Bronchial epithelial cell (primary cell): ENCODE measurements around the gene ADSS2. TPM values are rescaled to one million over a fixed set of nuclear protein-coding genes. Genes with fewer than 3 reads are reported as not detected.

Experiments
- DNase-seq: peaks from one replicate; pipeline ENCODE4 v3.0.0-alpha.2; 2010; ENCODE audit warnings: low read depth
- FAIRE-seq: peaks from 2 replicates; lab custom pipeline; 2011; peaks lifted over from hg19 to GRCh38; lab: Jason Lieb, UNC
- H3K27me3 ChIP-seq: 2 replicates; pipeline ENCODE4 v1.5.1; 2011; ENCODE audit warnings: low read length; ENCODE audit not compliant: control insufficient read depth, insufficient read depth
- H3K36me3 ChIP-seq: 2 replicates; pipeline ENCODE4 v1.5.1; 2011; ENCODE audit warnings: low read length; ENCODE audit not compliant: control insufficient read depth, insufficient read depth
- H3K4me3 ChIP-seq: 2 replicates; pipeline ENCODE4 v1.5.1; 2011; ENCODE audit warnings: mild to moderate bottlenecking, low read depth, low read length, control low read depth
- total RNA-seq: library from RNA; depleted of rRNA; stranded (reverse); fragments of >200 nt; gene quantifications from 2 replicates; pipeline ENCODE4 v1.2.1, GENCODE V29; 2014
- TF ChIP-seq, protein P1 (sequence below): IDR thresholded peaks from 2 replicates; pipeline ENCODE4 v1.5.1; 2011; ENCODE audit warnings: mild to moderate bottlenecking, moderate library complexity, low read length, control low read depth, inconsistent platforms; ENCODE audit not compliant: insufficient read depth, severe bottlenecking

Gene ADSS2
- total RNA-seq, 1 donor from 2014 or later = 40.8 TPM

DNA sequence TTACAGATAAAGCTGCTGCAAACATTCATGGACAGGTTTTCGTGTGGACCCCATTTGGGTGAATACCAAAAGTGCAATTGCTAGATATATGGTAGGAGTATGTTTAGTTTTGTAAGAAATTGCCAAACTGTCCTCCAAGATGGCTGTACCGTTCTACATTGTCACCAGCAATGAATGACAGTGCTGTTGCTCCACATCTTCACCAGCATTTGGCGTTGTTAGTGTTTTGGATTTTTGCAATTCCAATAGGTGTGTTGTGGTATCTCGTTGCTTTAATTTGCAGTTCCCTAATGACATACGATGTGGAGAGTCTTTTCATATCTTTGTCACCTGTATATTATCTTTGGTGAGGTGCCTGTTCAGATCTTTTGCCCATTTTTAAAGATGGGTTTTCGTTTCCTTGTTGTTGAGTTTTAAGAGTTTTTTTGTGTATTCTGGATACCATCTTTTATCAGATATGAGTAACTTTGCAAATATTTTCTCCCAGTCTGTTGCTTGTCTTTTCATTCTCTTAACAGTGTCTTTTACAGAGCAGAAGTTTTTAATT, 21.4 kb upstream of the ADSS2 start:
- DNase-seq = no peak
- FAIRE-seq = no peak
- no peaks in the 10 kb centered on the region for H3K27me3 ChIP-seq
- TF ChIP-seq, protein P1, sequence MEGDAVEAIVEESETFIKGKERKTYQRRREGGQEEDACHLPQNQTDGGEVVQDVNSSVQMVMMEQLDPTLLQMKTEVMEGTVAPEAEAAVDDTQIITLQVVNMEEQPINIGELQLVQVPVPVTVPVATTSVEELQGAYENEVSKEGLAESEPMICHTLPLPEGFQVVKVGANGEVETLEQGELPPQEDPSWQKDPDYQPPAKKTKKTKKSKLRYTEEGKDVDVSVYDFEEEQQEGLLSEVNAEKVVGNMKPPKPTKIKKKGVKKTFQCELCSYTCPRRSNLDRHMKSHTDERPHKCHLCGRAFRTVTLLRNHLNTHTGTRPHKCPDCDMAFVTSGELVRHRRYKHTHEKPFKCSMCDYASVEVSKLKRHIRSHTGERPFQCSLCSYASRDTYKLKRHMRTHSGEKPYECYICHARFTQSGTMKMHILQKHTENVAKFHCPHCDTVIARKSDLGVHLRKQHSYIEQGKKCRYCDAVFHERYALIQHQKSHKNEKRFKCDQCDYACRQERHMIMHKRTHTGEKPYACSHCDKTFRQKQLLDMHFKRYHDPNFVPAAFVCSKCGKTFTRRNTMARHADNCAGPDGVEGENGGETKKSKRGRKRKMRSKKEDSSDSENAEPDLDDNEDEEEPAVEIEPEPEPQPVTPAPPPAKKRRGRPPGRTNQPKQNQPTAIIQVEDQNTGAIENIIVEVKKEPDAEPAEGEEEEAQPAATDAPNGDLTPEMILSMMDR = no peak
- no peaks in the 10 kb centered on the region for H3K36me3 ChIP-seq
- no peak overlapping the region for H3K4me3 ChIP-seq

DNA sequence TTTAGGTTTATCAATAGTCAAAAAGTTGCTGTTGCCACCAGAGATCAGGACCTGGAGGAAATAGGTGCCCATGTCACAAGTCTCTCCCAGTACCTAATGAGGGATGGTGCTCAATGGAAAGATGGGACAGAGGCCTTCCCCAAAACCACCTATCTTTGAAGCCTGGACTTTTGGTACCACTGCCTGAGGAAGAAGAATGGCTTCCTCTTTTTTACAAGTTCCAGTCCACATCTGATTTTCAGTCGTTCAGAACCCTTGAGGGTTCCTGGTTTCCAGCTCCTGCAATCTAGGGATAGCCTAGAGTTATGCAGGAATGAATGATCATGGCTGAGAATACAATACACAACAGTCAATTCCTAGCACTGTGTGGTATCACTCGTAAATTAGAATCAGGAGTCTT, 15.0 kb upstream of the ADSS2 start:
- DNase-seq = no peak
- H3K36me3 ChIP-seq = no peaks in the 10 kb centered on the region
- H3K27me3 ChIP-seq = no peaks in the 10 kb centered on the region
- no peak for FAIRE-seq
- TF ChIP-seq, protein P1 = no peak
- H3K4me3 ChIP-seq = no peak overlapping the region

DNA sequence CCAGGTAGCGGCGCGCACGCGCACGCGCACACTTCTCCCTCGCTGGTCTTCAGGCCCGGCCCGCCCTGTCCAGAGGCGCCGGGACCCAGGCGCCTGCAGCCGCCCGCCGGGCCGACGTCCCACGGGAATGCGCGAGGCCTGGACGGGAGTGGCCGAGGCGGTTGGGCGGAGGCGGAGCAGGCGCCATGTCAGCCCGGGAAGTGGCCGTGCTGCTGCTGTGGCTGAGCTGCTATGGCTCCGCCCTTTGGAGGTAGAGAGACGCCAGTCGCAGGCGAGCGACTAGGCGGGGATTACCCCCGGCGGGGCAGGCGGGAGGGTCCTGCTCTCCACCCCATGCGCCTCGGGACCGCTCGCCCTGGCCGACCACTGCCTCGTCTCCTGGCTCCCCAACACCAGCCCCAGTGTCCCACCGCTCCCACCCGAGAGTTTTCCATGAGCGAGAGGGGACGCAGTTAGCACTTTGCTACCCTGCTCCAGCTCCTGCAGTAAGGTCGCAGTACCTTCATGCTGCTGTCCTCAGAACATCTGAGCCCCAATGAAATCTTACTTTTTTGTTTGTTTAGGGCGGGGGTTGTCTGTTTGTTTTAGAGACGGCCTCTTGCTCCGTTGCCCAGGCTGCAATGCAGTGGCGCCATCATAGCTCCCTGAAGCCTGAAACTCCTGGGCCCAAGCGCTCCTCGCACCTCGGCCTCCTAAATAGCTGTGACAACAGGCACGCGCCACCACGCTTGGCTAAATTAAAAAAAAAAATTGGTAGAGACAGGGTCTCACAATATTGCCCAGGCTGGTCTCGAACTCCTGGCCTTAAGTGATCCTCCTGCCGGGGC, 9.7 kb upstream of the ADSS2 start, which contains the start of gene CATSPERE:
TSS of gene CATSPERE (plus strand) at position 29 of the 827 bp plus-strand sequence. CDS start at position 186, 157 bp downstream.
- Histone ChIP-seq H3K27me3 (no peaks in the 10 kb centered on the region), H3K4me3 (peak within 1 kb of the TSS; percentile 64), H3K36me3 (no peaks in the 10 kb centered on the region)
- DNase-seq = peak; percentile 74
- FAIRE-seq = no peak
- TF ChIP-seq, protein P1 = no peak

DNA sequence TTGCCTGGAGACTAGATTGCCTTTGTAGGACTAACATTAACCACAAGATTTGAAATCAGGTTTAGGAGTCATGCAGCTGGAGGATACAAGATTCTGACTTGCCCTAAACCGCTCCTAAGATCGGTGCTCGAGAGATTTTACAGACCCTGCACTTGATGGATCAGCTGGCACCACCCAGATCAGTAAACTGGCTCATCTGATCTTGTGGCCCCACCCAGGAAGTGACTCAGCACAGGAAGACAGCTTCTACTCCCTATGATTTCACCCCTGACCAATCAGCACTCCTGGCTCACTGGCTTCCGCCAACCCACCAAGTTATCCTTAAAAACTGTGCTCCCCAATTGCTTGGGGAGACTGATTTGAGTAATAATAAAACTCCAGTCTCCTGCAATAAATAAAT, 8.5 kb upstream of the ADSS2 start:
- no peaks in the 10 kb centered on the region for H3K36me3 ChIP-seq
- H3K4me3 ChIP-seq = no peak overlapping the region
- peak; percentile 29 for DNase-seq
- H3K27me3 ChIP-seq = no peaks in the 10 kb centered on the region
- FAIRE-seq = no peak
- TF ChIP-seq, protein P1 = no peak

DNA sequence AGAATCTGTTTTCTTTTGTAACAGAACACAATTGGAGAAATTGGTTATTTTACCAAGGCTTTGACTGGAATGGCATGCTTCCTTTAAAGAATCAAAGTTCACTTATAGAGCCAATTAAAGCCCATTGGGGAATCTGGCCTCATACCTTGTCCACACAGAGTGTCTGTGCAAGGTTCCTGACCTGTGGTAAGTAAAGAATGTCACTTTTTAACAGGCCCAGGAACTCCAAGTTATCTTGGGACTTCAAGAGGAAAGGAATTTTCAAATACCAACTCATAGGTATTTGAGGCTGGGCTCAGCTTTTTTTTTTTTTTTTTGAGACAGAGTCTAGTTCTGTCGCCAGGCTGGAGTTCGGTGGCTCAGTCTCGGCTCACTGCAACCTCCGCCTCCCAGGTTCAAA, 7.1 kb upstream of the ADSS2 start:
- Histone ChIP-seq H3K27me3 (no peaks in the 10 kb centered on the region), H3K4me3 (no peak overlapping the region), H3K36me3 (no peaks in the 10 kb centered on the region)
- FAIRE-seq (no peak), DNase-seq (no peak)
- TF ChIP-seq, protein P1 = no peak
